Measurements from ENCODE around the gene MAP3K8.

The MAP3K8 gene

DNA sequence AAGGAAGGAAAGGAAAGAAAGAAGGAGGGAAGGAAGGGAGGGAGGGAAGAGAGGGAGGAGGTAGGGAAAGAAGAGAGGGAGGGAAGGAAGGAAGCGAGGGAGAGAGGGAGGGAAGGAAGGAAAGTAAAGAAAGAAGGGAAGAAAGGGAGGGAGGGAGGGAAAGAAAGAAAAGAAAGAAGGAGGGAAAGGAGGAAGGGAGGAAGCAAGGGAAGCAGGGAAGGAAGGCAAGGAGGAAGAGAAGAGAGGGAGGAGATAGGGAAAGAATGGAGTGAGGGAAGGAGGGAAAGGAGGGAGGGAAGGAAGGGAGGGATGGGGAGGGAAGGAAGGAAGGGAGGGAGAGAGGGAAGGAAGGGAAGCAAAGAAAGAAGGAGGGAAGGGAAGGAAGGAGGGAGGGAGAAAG, 65.8 kb downstream of the MAP3K8 start:
- no peak for TF ChIP-seq POLR2A (IDR thresholded peaks at IDR 0.05; ENCODE audit: low read depth, low read length)
- DNase-seq (ENCODE audit: insufficient read length, low spot score) (no peak), FAIRE-seq (no peak)

DNA sequence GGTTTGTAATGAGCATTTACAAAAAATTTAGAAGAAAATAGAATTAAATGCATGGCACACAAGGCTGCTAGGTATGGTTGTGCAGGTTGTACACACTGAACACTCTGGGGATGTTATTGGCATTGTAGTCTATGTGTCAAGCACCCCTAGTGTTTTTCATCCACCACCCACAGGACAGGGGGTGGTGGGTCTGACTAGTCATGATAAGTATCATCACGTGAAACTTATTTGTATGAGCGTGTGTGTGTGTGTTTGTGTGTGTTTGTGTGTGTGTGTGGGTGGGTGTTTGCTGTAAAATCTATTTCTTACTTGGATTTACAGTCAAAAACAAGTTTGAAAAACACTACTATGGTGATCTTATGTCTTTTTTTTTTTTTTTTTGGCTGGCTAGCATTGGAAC, 66.5 kb downstream of the MAP3K8 start:
- no peak for FAIRE-seq
- DNase-seq (ENCODE audit: insufficient read length, low spot score): no peak
- no peak for TF ChIP-seq POLR2A (IDR thresholded peaks at IDR 0.05; ENCODE audit: low read depth, low read length)

DNA sequence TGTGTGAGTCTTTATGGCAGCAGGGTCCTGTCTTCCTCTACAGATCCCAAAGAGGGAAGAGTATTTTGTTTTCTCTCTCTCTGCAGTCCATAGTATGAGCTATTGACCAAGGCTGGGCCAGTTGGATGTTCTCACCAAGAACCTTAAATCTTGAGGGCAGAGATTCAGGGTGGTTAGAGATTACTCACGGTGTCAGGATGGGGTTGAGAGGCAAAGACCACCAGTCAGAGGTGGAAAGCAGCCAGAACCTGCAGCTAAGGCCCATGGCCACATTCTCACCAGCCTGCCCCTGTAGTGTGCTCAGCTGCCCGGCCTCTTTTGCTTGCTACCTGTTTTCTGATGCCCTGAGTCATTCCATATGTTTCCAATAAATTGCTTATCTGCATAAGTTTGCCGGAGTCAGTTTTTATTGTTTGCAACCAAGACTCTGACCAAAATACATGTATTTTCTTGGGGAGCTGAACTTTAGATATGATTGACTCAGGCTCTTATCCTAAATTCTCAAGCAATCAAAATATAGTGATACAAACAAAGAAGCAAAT, 67.0 kb downstream of the MAP3K8 start:
- DNase-seq (ENCODE audit: insufficient read length, low spot score): no peak
- no peak for FAIRE-seq
- no peak for TF ChIP-seq POLR2A (IDR thresholded peaks at IDR 0.05; ENCODE audit: low read depth, low read length)

DNA sequence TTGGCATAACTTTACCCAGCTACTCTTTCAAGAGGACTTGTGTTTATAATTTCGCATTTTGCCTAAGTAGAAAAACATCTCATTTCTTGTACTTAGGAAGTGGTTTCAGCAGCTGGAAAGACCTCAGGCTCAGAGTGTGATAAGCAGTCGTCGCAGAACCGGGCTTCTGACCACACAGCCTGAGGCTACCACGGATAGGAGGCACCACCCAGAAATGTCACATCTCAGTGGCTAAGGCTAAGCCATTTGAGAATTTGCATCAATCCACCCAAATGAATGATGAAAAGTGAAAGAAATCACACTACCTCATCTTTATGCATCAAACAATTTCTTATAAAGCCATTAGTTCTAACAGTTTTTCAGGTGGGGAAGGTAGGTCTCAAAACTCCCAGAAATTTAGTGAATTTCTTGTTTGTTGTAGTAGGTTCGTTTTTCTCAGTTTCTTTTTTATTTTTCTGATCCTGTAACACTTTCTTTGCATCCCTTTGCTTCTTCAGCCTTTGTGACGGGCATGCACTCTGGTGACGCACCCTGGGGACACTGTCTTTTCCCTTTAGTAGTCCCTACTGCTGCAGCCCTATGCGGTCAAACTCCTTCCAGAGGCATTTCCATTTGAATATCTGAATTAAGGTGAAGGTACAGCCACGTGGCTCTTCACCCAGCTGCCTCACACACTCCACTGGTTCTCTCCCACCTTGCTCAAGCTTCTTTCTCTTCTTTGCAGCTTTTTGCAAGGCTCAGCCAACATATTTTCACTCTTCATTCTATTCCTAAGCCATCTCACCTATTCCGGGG, 68.5 kb downstream of the MAP3K8 start:
- no peak for DNase-seq (ENCODE audit: insufficient read length, low spot score)
- no peak for TF ChIP-seq POLR2A (IDR thresholded peaks at IDR 0.05; ENCODE audit: low read depth, low read length)
- peak; percentile 27 for FAIRE-seq

DNA sequence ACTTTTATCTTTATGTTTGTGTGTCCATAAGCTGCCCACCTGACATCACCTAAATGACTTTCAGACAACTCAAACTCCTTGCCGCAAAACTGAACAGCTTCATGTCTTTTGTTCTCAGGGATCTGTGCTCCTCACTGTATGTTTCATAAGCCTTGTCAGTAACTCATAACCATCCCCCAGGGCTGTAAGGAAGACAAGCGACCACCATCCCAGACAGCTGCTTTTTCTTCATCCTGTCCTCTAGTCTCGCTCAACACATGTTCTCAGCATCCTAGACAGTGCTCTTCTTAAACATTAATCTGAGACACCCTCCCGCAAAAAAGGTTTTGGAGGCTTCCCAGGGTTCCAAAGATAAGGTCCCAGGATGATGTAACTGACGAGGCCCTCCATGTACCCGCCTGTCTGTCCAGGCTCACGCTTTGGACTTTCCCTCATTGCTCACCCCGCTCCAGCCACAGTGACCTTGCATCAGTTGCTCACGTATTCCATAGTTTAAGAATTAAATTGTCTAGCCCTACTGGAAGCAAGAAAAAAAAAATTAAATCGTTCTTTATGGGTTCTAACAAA, 69.8 kb downstream of the MAP3K8 start:
- no peak for FAIRE-seq
- DNase-seq (ENCODE audit: insufficient read length, low spot score): no peak
- TF ChIP-seq POLR2A (IDR thresholded peaks at IDR 0.05; ENCODE audit: low read depth, low read length): no peak

DNA sequence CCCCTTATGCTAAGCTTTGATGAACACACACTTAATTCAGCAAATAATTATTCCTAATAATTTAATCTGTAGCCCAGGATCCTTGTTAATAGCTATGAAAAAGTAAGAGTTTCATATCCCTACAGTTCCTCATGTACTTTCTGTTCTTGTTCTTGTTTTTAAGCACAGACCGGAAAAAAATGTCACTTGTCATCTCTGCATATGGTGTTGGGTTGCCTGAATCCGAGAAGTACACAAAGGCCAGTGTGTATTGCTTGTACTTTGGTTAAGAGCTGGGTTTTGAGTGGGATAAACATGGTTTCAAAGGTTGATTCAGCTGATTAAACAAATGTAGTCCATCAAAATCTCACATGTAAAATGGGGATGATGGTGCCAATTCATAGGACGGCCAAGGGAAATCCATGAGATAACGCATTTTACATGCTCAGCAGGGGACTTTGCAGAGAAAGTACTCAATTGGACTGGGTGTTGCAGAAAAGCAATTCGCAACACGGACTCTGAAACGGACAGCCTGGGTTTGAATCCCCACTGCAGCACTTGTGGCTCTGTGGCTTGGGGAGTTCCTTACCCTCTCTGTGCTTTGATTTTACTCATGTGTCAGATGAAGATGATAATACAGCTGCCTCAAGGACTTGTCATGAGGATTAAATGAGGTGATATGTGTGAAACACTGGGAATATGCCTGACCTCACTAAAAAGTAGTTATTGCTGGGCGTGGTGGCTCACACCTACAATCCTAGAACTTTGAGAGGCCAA, 71.7 kb downstream of the MAP3K8 start:
- FAIRE-seq (no peak), DNase-seq (ENCODE audit: insufficient read length, low spot score) (no peak)
- no peak for TF ChIP-seq POLR2A (IDR thresholded peaks at IDR 0.05; ENCODE audit: low read depth, low read length)

DNA sequence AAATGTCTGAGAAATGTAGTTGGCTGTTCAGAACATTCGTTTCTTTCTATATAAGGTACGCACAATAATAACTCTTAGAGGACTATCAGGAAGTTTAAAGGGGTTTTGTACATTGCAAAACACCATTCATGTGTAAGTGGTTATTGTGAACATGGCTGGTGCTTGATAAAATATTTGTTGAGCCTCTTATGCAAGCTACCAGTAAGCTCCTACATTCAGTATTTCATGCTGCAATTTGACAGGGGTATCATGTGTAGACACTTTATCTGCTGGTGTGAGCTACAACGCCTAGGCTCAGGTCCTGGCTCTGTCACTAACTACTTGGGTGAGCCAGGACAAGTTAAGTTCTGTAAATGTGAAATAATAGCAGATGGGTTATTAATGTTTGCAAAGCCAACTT, 75.5 kb downstream of the MAP3K8 start:
- no peak for DNase-seq (ENCODE audit: insufficient read length, low spot score)
- no peak for FAIRE-seq
- TF ChIP-seq POLR2A (IDR thresholded peaks at IDR 0.05; ENCODE audit: low read depth, low read length): no peak

DNA sequence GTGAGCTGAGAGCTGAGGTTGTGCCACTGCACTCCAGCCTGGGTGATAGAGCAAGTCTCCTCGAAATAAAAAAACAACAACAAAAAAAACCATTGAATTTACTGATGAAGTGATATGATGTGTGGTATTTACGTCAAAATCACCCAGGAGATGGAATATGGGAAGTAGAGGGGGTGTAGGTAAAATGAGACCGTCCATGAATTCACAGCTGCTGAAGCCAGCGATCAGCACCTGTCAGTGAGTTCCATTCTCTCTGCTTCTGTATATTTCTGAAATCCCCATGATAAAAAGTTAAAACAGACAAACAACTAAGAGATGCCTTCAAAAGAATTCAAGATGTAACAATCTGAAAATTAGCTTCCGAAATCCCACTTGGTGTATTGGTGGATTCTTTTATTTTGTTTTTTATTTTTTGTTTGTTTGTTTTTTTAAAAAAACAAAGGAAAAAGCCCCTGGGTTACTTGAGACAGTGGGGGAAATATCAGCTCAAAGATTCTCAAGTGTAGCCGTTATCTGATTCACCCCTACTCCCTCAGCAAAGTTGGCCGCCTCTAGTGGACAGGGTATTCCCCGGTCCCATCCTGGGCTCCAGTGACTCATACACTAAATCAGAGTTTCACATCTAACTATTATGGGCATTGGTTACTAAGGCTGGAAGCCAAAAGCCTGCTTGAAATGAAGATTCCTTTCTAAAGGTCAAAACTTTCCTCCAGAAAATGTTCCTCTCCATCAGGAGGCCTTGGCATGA, 76.4 kb downstream of the MAP3K8 start:
- no peak for TF ChIP-seq POLR2A (IDR thresholded peaks at IDR 0.05; ENCODE audit: low read depth, low read length)
- peak; percentile 89 for FAIRE-seq
- DNase-seq (ENCODE audit: insufficient read length, low spot score): peak; percentile 61

DNA sequence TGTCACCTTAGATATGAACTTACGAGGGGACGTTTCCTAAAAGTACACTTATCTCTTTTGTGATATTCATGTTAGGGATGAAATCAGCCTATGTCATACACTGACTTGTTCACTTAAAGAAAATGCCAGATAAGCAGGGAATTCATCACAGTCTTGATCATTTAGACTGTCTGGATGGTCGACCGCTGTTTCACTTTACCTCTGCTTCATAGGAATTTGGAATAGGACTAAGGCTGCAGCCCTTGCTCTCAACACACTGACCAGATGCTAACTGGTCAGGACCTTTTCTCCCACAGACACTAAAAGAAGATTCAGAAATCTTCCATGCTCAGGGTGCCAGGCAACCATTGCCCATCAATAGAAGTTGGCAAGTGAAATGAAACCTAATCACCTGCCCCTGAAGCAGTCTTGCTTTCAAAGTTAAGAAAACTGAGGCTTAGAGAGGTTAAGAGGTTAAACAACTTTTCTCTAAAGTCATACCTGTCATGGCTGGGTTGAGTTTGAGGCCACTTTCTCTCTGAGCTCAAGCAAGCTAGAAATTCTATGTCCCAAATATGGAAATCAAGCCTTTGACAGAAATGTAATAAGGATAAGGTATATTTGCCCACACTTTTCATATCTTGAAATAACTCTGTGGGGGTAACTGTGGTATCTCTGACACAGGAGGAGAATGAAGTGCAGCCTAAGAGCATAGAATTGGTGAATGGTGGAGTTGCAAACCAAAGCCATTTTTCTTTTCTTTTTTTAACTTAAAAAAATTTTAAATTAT, 77.1 kb downstream of the MAP3K8 start:
- FAIRE-seq: no peak
- TF ChIP-seq POLR2A (IDR thresholded peaks at IDR 0.05; ENCODE audit: low read depth, low read length): no peak
- DNase-seq (ENCODE audit: insufficient read length, low spot score): no peak

All from H54 (cell line).